Measurements from ENCODE around the gene PRC1.
"Not testable (repeated sequence)": the region's sequence is repeated elsewhere in the genome, so short reads cannot be mapped to it uniquely, and the experiment has no call there.

Gene PRC1

GRCh38 chr15:90994417-90995311, at the start of gene PRC1:
PRC1 (minus strand) TSS chr15:90994535; CDS start chr15:90994417, 118 bp downstream.
- DNase-seq = peak; percentile 94 to 96

GRCh38 chr15:91043202-91043874, 49.0 kb upstream of the PRC1 start:
- no peak for DNase-seq

GRCh38 chr15:91040856-91041255, 46.5 kb upstream of the PRC1 start:
- no peak for DNase-seq

- DNase-seq = no peak
Measured at GRCh38 chr15:91039996-91040395, 45.7 kb upstream of the PRC1 start.

GRCh38 chr15:91032919-91033803, 38.8 kb upstream of the PRC1 start:
- peak in 1 of 2 donors; percentile 6 for DNase-seq

- no peak for DNase-seq
Measured at GRCh38 chr15:91031796-91032195, 37.5 kb upstream of the PRC1 start.

- no peak for DNase-seq
Measured at GRCh38 chr15:91027677-91028076, 33.3 kb upstream of the PRC1 start.

- no peak for DNase-seq
Measured at GRCh38 chr15:91023720-91024119, 29.4 kb upstream of the PRC1 start.

- DNase-seq = no peak
Measured at GRCh38 chr15:91022832-91023129, 28.4 kb upstream of the PRC1 start.

- DNase-seq = peak; percentile 74 to 83
Measured at GRCh38 chr15:91022075-91022831, 27.9 kb upstream of the PRC1 start, which contains the start of gene VPS33B. VPS33B (minus strand) TSS chr15:91022594; CDS start chr15:91022249, 345 bp downstream.

- no peak for DNase-seq
Measured at GRCh38 chr15:91021516-91022074, 27.3 kb upstream of the PRC1 start.

- DNase-seq = no peak
Measured at GRCh38 chr15:91018158-91018557, 23.8 kb upstream of the PRC1 start.

- no peak for DNase-seq
Measured at GRCh38 chr15:91017716-91018115, 23.4 kb upstream of the PRC1 start.

- DNase-seq = not testable (repeated sequence)
Measured at GRCh38 chr15:91013701-91014100, 19.4 kb upstream of the PRC1 start.

- DNase-seq = no peak
Measured at GRCh38 chr15:91007266-91007665, 12.9 kb upstream of the PRC1 start.

GRCh38 chr15:91001209-91001608, 6.9 kb upstream of the PRC1 start:
- no peak for DNase-seq

GRCh38 chr15:90998737-90999136, 4.4 kb upstream of the PRC1 start:
- no peak for DNase-seq

- no peak for DNase-seq
Measured at GRCh38 chr15:90994059-90994416, 297 bp downstream of the PRC1 start.

GRCh38 chr15:90991587-90992285, 2.6 kb downstream of the PRC1 start:
- DNase-seq = no peak

- DNase-seq = no peak
Measured at GRCh38 chr15:90990446-90990845, 3.9 kb downstream of the PRC1 start.

- DNase-seq = no peak
Measured at GRCh38 chr15:90989040-90989768, 5.1 kb downstream of the PRC1 start.

Measured in hippocampal formation (tissue), 2 donors.